CD4-positive, alpha-beta T cell (primary cell): Measurements from ENCODE around the gene ELOB. TPM values are rescaled to one million over a fixed set of nuclear protein-coding genes. Genes with fewer than 3 reads are reported as not detected.

ENCODE experiments used
- ATAC-seq: fragments of 200-7000 bp; cut with Tn5 transposase; one replicate; pipeline ENCODE4 v1.10.0; 2022; ENCODE audit warnings: mild to moderate bottlenecking; ENCODE audit not compliant: poor library complexity
- CTCF ChIA-PET: fragments of 350-600 bp; sonication (Branson Sonifier 250); formaldehyde crosslinking; loops from one replicate; lab custom pipeline; 2021; ENCODE audit warnings: antibody characterized with exemption, inconsistent platforms; lab: Charles Lee
- POLR2A ChIA-PET: fragments of 350-600 bp; sonication (Branson Sonifier 250); formaldehyde crosslinking; loops from one replicate; lab custom pipeline; 2021; ENCODE audit warnings: antibody characterized with exemption, inconsistent platforms; lab: Charles Lee
- DNase-seq, 14 experiments: peaks; one replicate each; pipeline ENCODE4 v3.0.0-alpha.2; 2013 to 2020; ENCODE audit warnings: mixed read lengths in 2 of 14
- H3K27ac ChIP-seq, 2 donors: one replicate each; pipeline versions ENCODE4 v1.5.1 to v1.7.0; 2013; ENCODE audit warnings: low read length in 2 of 2, low read depth in 1 of 2, mild to moderate bottlenecking in 1 of 2
- H3K27me3 ChIP-seq, 2 experiments: 1 replicate in 1 of 2; 2 replicates in 1 of 2; pipeline versions ENCODE4 v1.6.1 to v1.7.0; 2013; ENCODE audit warnings: low read length in 2 of 2, control low read depth in 1 of 2, mild to moderate bottlenecking in 1 of 2, moderate library complexity in 1 of 2; ENCODE audit not compliant: insufficient read depth in 2 of 2, control insufficient read depth in 1 of 2
- H3K36me3 ChIP-seq: one replicate; pipeline ENCODE4 v1.6.1; 2013; ENCODE audit warnings: low read length, control low read depth; ENCODE audit not compliant: insufficient read depth
- H3K4me1 ChIP-seq: one replicate; pipeline ENCODE4 v1.6.1; 2013; ENCODE audit warnings: low read length, control low read depth; ENCODE audit not compliant: insufficient read depth
- H3K4me3 ChIP-seq: one replicate; pipeline ENCODE4 v1.5.1; 2013; ENCODE audit warnings: mild to moderate bottlenecking, low read length, moderate library complexity
- H3K9me3 ChIP-seq, 2 experiments: 1 replicate in 1 of 2; 2 replicates in 1 of 2; pipeline versions ENCODE4 v1.6.1 to v1.7.0; 2013; ENCODE audit warnings: low read length in 2 of 2, mild to moderate bottlenecking in 2 of 2, control low read depth in 1 of 2, moderate library complexity in 1 of 2; ENCODE audit not compliant: control insufficient read depth in 1 of 2, insufficient read depth in 1 of 2
- H3K27ac Mint-ChIP-seq: one replicate; pipeline ENCODE4 v1.8.0; 2020; ENCODE audit warnings: mixed read lengths
- H3K27me3 Mint-ChIP-seq: one replicate; pipeline ENCODE4 v1.8.0; 2021; ENCODE audit warnings: mixed read lengths
- H3K36me3 Mint-ChIP-seq: one replicate; pipeline ENCODE4 v1.8.0; 2021; ENCODE audit warnings: low read depth, mixed read lengths
- H3K4me1 Mint-ChIP-seq: one replicate; pipeline ENCODE4 v1.8.0; 2021; ENCODE audit warnings: low read depth, mixed read lengths
- H3K4me3 Mint-ChIP-seq: one replicate; pipeline ENCODE4 v1.8.0; 2020; ENCODE audit warnings: mild to moderate bottlenecking, mixed read lengths
- H3K9me3 Mint-ChIP-seq: one replicate; pipeline ENCODE4 v1.8.0; 2020; ENCODE audit warnings: mixed read lengths
- intact Hi-C, 2 experiments: fragments of 100-400 bp; cut with DNase I in 1 of 2; cut with micrococcal nuclease in 1 of 2; formaldehyde crosslinking; loops; one replicate each; pipeline versions ENCODE4 v1.15.1 to v1.9.0; 2023 to 2025; cut with DNase I, micrococcal nuclease
- total RNA-seq, 174 experiments: library from RNA in 2 of 174; stranded (reverse) in 2 of 174; gene quantifications; one replicate each; pipeline ENCODE4 v1.2.3 and lab custom pipeline; 2021 to 2026
- TF ChIP-seq, protein P1 (sequence below): fragments of 200-600 bp; IDR thresholded peaks from one replicate; pipeline ENCODE4 v1.8.0; 2022; ENCODE audit warnings: antibody characterized with exemption, mild to moderate bottlenecking

ELOB gene
- total RNA-seq, 2 experiments from 2014 or later, result 102 to 103 TPM

DNA sequence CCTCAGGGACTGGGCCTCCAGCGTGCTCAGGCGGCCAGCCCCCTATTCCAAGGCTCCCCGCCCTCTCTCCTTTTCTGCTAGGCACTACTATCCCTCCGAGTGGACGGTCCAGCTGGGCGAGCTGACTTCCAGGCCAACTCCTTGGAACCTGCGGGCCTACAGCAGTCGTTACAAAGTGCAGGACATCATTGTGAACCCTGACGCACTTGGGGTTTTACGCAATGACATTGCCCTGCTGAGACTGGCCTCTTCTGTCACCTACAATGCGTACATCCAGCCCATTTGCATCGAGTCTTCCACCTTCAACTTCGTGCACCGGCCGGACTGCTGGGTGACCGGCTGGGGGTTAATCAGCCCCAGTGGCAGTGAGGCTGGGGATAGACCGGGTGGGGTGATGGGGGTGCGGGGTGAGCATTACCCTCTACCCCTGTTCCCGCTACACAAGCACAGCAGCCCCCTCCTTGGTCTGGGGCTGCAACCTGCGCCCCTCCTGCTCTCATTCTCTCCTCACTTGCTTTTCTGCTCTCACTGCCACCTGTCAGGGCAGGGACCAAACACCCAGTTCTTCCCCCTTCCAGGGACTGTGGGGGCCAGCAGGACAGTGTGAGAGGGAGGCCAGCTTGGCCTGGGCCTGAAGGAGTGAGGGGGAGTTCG lies 22.3 kb upstream of the ELOB start:
- Histone ChIP-seq H3K4me3 (no peak overlapping the region), H3K9me3 (peaks cover 0 to 9% of the 10 kb centered on the region in 2 experiments), H3K27me3 (no peaks in the 10 kb centered on the region), H3K27ac (no peak overlapping the region), H3K4me1 (no peaks in the 10 kb centered on the region), H3K36me3 (no peaks in the 10 kb centered on the region)
- H3K4me3 Mint-ChIP-seq, result no peak overlapping the region
- H3K27ac Mint-ChIP-seq, result no peak overlapping the region
- ChIA-PET POLR2A (no interaction called here), CTCF (no interaction called here)
- intact Hi-C loops, result no loop called here
- H3K4me1 Mint-ChIP-seq, result no peaks in the 10 kb centered on the region
- ATAC-seq (no peak), DNase-seq (no peak)
- H3K9me3 Mint-ChIP-seq, result peaks cover 6% of the 10 kb centered on the region
- H3K27me3 Mint-ChIP-seq, result peaks cover 10% of the 10 kb centered on the region
- TF ChIP-seq, protein P1, sequence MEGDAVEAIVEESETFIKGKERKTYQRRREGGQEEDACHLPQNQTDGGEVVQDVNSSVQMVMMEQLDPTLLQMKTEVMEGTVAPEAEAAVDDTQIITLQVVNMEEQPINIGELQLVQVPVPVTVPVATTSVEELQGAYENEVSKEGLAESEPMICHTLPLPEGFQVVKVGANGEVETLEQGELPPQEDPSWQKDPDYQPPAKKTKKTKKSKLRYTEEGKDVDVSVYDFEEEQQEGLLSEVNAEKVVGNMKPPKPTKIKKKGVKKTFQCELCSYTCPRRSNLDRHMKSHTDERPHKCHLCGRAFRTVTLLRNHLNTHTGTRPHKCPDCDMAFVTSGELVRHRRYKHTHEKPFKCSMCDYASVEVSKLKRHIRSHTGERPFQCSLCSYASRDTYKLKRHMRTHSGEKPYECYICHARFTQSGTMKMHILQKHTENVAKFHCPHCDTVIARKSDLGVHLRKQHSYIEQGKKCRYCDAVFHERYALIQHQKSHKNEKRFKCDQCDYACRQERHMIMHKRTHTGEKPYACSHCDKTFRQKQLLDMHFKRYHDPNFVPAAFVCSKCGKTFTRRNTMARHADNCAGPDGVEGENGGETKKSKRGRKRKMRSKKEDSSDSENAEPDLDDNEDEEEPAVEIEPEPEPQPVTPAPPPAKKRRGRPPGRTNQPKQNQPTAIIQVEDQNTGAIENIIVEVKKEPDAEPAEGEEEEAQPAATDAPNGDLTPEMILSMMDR, result no peak
- no peaks in the 10 kb centered on the region for H3K36me3 Mint-ChIP-seq

DNA sequence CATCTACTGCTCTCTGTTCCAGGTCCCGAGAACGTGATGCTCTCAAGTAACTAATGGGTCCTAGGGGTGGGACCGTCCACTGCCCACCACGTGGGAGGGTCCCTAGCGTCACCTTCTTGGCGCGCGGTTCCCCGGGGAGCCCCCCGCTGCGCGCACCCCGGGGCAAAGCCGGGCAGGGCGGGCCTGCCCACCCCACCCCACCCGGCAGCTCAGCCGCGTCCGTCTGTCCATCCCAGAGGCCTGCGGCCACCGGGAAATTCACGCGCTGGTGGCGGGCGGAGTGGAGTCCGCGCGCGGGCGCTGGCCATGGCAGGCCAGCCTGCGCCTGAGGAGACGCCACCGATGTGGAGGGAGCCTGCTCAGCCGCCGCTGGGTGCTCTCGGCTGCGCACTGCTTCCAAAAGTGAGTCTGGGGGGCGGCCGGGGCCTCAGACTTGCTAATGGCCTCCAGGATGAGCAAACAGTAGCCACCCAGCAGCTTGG lies 21.7 kb upstream of the ELOB start:
- Mint-ChIP-seq H3K36me3 (no peaks in the 10 kb centered on the region), H3K4me3 (no peak overlapping the region), H3K27me3 (peaks cover 12% of the 10 kb centered on the region), H3K4me1 (no peaks in the 10 kb centered on the region), H3K27ac (no peak overlapping the region), H3K9me3 (peaks cover 5% of the 10 kb centered on the region)
- ATAC-seq (no peak), DNase-seq (no peak)
- H3K4me1 ChIP-seq, result no peaks in the 10 kb centered on the region
- ChIA-PET CTCF (no interaction called here), POLR2A (no interaction called here)
- intact Hi-C loops, result no loop called here
- no peaks in the 10 kb centered on the region for H3K36me3 ChIP-seq
- no peaks in the 10 kb centered on the region for H3K27me3 ChIP-seq
- no peak overlapping the region for H3K27ac ChIP-seq
- H3K9me3 ChIP-seq, result peaks cover 0 to 4% of the 10 kb centered on the region in 2 experiments
- TF ChIP-seq, protein P1, result no peak
- H3K4me3 ChIP-seq, result no peak overlapping the region

DNA sequence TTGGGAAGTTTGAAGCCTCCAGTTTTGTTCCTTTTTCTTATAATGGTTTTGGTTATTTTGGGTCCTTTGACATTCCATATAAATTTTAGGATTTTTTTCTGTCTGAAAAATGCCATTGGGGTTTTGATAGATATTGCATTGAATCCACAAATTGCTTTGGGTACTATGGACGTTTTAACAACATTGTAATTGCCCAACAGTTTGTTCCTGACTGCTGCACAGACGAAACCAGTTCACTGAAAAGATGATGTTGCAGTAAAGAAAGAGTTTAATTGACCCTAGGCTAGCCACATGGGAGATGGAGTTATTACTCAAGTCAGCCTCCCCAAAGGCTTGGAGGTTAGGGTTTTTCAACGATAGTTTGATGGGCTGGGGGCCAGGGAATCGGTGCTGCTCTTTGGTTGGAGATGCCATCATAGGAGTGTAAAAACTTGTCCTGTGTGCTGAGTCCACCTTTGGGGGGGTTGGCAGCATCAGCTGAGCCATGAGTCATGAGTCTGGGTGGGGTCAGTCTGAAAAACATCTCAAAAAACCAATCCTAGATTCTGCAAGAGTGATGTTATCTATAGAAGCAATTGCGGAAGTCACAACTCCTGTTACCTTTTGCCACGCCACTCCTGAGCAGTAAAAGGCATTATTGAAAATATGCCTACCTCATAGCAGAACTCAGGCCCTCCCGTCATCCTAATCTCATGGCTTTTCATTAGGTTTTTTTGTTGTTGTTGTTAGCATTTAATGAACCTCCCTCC lies 18.5 kb upstream of the ELOB start:
- no peak overlapping the region for H3K4me3 ChIP-seq
- no peaks in the 10 kb centered on the region for H3K36me3 ChIP-seq
- Mint-ChIP-seq H3K4me3 (no peak overlapping the region), H3K9me3 (no peaks in the 10 kb centered on the region), H3K27me3 (peaks cover 30% of the 10 kb centered on the region), H3K36me3 (no peaks in the 10 kb centered on the region), H3K27ac (no peak overlapping the region), H3K4me1 (no peaks in the 10 kb centered on the region)
- intact Hi-C loops, result no loop called here
- CTCF ChIA-PET, result no interaction called here
- TF ChIP-seq, protein P1, result no peak
- no peak overlapping the region for H3K27ac ChIP-seq
- H3K4me1 ChIP-seq, result no peaks in the 10 kb centered on the region
- no peaks in the 10 kb centered on the region for H3K27me3 ChIP-seq
- ATAC-seq (no peak), DNase-seq (no peak)
- no peaks in the 10 kb centered on the region for H3K9me3 ChIP-seq
- POLR2A ChIA-PET, result no interaction called here
